Activated effector memory CD4-positive, alpha-beta T cell treated with Interleukin-2 at 50 U/mL for 16 hours (primary cell): ENCODE data around the gene BICC1.
"Not testable (repeated sequence)": the region's sequence is repeated elsewhere in the genome, so short reads cannot be mapped to it uniquely, and the experiment has no call there.

Experiments
- DNase-seq: peaks from one replicate; pipeline ENCODE4 v3.0.0-alpha.2; 2020

Gene BICC1

DNA sequence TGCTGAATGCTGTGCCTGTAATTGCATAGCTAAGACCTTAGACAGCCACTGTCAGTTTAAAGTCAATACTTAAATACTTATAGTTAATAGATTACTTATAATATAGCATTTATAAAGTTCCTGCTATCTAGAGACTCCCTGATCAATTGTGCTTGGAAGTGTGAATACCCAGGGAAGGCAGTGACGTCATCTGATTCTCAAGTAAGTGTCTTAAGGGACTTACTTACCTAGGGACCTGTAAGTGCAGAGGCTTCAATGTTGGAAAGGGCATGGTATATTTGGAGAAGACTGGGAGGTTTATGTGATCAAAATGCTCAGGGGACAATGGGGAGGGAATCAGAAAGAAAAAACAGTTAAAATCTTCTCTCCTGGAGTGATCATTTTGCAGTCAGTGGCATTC, 55.0 kb downstream of the BICC1 start:
- DNase-seq, result no peak

DNA sequence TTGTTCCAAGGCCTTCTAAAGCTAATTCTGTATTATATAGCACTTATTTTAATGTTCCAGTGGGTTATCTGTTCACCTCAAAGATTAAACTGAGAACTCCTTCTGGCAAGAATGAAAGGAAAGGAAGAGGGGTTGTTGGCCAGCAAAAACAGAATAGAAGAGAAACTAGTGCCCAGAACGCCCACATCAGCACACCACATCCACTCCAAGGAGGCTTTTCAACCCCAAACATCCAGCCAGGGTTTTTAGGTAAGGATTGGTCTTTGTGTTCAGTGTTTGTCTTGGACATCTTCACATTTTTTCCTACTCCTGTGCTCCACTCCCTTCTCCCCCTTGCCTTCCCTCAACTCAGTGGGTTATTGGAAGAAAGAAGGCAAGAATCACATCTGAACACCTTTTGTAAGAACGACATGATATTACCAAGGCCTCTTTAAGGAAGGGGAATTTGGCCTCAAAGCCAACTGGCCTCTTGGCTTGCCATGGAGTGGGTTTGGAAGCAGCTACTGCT, 55.8 kb downstream of the BICC1 start:
- no peak for DNase-seq

GRCh38 chr10:58570307-58570723, 57.6 kb downstream of the BICC1 start:
- no peak for DNase-seq

- DNase-seq, result no peak
These were observed 58.3 kb downstream of the BICC1 start for GRCh38 chr10:58570979-58571378.

GRCh38 chr10:58573144-58573543, 60.5 kb downstream of the BICC1 start:
- DNase-seq, result no peak

DNA sequence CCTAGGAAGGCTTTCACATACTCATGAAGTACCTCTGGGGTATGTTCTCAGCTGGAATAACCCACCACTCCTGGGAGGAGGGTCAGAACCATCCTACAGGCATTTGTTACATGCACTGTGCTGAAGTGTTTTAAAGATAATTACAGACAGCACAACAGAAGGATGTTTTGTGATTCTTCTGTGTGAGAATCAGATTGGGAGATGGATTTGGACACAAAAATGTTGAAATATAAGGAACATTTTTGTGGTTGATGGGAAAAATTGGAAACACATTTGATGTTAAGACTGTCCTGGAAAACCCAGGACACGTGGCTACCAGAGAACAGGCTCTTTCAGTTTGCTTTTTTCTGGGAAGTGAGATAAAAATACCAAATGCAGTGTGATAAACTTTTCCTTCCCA, 61.4 kb downstream of the BICC1 start:
- no peak for DNase-seq

DNA sequence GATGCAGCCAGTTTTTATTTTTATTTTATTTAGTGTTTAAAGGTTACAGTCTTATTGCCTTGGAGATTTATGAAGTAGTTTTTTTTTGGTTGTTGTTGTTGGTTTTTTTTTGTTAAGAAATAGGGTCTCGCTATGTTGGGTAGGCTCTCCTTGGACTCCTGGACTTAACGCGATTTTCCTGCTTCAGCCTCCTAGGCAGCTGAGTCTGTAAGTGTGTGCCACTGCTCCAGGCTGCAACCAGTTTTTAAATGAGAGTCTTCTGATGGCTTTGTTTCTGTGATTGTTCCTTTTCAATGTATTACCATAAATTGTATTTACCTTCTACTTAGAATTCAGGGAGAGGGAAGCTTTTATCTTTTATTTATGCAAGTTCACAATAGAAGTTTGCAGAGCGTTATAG, 62.8 kb downstream of the BICC1 start:
- no peak for DNase-seq

DNA sequence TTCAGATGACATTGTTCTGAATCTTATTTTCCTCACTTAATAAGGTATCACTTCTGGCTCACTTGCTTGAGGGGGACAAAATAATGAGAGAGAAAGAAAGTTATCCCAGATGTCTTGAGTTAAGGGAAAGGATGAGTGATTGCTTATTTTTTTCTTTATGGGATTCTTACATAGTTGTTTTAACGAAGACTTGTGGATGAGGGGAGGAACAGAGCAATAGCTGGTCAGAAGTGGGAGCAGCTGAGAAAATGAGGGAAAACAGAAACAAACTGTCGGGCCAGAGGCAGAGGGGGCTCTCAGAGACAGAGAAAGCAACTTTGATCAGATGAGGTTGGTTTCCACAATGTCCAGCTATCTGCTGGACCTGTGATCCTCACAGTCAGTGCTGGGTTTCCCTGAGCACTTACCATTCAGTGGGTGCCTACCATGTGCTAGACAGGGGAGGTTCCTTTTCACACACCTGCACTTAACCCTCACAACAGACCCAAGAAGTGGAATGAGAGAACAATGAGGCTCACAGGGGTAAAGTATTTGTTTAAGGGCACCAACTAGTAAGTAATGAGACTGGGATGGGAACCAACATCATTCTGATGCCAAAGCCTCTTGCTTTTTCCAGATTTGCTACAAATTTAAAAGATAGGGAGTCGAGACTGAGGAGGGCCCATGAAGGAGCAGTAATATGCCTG, 64.2 kb downstream of the BICC1 start:
- no peak for DNase-seq

DNA sequence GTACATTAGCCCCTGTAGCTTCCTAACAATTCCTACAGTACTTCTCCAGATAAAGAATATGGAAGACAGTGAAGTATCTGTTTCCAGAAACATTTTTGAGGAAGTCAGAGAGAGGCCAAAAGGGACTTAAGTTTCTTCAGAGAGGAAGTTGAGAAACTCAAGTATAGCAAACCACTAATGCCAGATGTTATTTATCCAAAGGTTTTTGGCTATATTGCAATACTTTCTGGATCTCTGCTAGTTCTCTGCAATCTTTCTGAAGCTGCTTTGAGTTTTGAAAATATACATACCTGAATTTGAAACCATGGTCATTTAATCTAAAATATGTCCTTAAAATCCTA, 64.7 kb downstream of the BICC1 start:
- DNase-seq, result no peak

- DNase-seq, result no peak
These were observed 65.7 kb downstream of the BICC1 start for GRCh38 chr10:58578366-58578765.

- no peak for DNase-seq
These were observed 66.5 kb downstream of the BICC1 start for GRCh38 chr10:58579011-58579655.

GRCh38 chr10:58582045-58582444, 69.4 kb downstream of the BICC1 start:
- DNase-seq, result no peak

DNA sequence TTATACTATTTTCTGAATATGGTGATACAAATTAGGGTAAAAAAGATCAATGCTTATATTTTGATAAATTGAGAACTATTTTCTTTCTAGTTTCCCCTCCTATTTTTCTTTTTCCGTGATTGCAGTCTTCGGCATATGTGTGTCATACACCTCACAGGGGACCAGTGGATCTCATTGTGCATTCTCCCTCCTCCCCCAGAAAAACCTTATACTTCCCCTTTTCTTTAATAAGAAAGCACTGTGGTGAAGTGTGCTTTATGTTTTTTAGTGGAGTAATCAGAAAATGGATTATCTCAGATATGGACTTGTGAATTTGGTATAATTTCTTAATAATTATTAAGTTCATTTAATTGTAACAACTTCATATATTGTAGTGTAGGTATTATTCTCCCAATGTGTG, 72.8 kb downstream of the BICC1 start:
- DNase-seq, result no peak

GRCh38 chr10:58586282-58587245, 73.9 kb downstream of the BICC1 start:
- DNase-seq, result no peak

DNA sequence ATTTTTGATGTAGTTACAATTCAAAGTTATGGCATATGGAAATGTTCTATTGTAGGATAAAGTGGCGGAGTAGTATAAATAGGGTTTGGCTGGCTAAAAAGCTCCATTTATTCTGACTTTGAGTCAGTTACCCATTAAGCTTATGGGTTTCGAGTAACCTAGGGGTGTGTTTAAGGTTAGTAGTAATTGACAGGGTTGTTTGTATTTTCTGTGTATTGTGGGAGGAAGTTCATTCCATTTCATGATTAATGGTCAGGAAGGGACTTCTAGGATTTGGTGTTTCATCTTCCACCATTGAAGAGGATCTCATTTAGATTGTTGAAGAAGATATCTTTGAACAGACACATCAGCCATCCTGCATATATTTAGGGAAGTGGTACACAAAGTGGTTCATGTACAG, 75.0 kb downstream of the BICC1 start:
- no peak for DNase-seq

DNA sequence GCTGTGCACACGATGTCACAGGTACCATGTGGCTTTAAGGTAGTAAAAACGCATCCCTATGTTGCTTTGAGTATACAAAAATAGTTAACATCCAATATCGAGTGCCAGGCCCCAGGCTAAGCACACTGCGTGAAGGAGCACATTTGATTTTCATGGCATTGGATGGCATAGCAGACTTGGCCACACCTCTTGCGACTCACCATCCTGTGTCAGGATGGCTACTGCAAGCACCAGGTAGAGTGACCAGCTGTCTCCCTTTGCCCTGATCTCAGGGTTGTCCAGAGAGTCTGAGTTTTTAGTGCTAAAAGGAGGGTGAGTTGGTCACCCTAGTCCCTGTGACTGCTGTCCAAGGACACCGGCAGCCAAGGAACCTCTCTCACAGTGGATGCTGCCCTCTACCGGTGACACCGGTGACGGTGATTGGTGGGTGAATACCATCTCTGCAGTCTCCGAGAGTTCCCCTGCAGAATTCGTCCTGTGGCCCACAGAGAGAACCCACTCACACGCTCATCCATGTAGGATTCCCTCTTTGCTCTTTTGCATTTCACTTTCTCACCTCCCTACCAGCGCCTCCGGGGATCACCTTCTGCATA, 76.1 kb downstream of the BICC1 start:
- DNase-seq, result no peak

DNA sequence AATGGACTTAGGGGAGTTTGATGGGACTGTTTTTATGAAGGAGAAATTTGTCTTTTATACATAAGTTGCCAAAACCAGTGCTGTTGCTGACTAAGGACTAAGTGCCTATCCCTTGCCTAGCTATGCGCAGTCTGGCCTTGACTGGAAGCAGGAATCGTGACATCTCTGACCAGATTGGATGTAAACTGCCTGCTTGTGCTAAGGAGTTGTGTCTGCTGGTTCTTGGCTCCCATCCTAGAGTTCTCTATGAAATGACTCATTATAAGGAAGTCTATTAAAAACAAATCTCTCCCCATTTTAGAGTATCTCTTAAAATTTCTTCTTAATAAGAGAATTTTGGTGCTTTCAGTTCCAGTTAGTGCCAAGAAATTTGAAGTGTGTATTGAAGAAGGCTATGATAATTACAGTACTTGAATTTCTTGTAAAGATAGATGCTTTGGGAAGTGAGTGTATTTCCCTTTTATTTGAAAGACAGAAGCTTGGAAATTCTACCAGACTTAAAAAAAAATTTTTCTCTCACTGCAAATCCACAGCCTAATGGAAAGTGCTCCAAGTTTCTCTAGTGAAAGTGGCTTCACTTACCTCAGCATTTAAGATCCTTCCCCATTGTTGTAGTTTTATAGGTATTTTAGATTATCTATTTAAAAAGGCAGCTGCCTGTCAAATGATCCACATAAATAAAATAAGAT, 77.6 kb downstream of the BICC1 start:
- no peak for DNase-seq

- no peak for DNase-seq
These were observed 78.3 kb downstream of the BICC1 start for GRCh38 chr10:58590924-58591323.

GRCh38 chr10:58593008-58593407, 80.3 kb downstream of the BICC1 start:
- no peak for DNase-seq

DNA sequence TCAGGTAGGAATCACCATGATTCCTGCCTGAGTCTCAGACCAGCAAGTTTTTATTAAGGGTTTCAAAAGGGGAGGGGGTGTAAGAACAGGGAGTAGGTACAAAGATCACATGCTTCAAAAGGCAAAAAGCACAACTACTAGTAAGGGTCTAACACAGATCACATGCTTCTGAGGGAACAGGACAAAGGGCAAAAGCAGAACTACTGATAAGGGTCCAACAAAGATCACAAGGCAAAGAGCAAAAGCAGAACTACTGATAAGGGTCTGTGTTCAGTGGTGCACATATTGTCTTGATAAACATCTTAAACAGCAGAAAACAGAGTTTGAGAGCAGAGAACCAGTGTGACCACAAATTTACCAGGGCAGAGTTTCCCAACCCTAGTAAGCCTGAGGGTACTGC, 84.5 kb downstream of the BICC1 start:
- not testable (repeated sequence) for DNase-seq

DNA sequence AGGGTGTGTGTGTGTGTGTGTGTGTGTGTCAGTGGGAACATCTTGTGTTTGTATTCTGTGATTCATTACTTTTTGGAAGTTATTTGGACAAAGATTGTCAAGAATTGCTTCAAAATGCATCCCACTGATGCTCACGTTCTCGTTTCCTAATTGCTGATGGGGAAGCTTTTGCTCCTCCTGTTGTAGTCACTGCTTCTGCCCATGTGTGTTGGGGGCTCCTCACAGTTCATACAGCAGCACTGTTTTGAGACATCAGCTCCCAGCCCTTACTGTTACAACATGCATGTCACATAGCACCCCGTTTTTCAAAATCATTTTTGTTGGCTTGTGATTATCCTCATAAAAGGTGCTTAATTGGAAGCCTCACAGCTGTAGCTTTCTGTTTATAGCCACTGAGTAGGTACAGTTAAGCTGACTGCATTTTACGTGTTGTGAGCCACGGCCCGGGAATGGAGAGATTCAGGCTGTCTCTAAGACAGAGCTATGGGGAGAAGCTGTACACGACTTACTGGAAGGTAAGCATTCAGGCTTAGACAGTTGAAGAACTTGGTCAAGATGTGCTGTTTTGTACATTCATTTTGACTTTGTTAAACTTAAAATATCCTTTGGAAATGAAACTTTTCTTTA, 87.4 kb downstream of the BICC1 start:
- no peak for DNase-seq

GRCh38 chr10:58608351-58608750, 95.7 kb downstream of the BICC1 start:
- DNase-seq, result no peak
